Astrocyte (in vitro differentiated cells and primary cell): Measurements from ENCODE around the gene ANO6.

ENCODE experiments used
- CTCF ChIP-seq: IDR thresholded peaks from 2 replicates; pipeline ENCODE4 v1.5.1; 2011; ENCODE audit warnings: low read depth, mild to moderate bottlenecking, inconsistent platforms, low read length, moderate library complexity; ENCODE audit not compliant: insufficient read depth
- EZH2 ChIP-seq: IDR thresholded peaks from 2 replicates; pipeline ENCODE4 v1.6.1; 2012; ENCODE audit warnings: mild to moderate bottlenecking, low read length, inconsistent platforms; ENCODE audit not compliant: insufficient read depth

DNA sequence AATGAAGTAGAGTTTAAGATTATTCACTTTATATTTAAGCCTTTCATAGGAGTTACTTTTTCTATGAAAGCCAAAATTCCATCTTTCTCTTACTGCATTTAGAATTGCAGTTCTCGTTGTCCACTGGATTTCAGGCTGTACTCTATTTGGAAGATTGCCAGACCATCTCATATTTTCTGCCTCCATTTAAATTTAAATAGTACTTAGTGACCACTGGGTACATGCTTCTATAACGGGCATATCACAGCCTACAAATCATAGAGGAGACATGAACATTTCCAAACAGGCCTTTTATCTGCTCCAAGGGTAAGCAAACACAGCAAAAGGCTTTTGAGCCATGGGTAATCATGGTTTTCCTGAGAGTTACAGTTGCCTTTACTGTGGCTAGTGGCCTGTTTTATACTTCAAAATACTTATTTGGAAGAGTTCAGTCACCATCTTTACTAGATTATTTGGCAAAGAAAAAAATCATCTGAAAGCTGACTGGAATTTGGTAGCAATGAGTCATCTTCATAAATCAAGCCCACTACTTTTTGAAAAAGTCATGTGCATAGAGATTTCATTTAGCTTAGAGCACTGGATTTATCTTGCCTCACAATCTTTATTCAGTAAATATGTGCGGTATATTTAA lies 15.7 kb downstream of the ANO6 start:
- TF ChIP-seq CTCF, result no peak
- no peak for TF ChIP-seq EZH2
